OCI-LY7 (cell line): ENCODE measurements around the gene CCNG2. TPM values are rescaled to one million over a fixed set of nuclear protein-coding genes. Genes with fewer than 3 reads are reported as not detected.

Source experiments
- BruUV-seq: library from RNA; stranded (reverse); fragments of 400-500 nt; replicated peaks from 2 replicates; lab custom pipeline; 2021; lab: Mats Ljungman, UMichigan
- CTCF ChIA-PET: fragments of 300-600 bp; sonication (Branson Sonifier 250); formaldehyde crosslinking; loops from one replicate; lab custom pipeline; 2022; ENCODE audit warnings: antibody characterized with exemption; ENCODE audit not compliant: unreplicated experiment; lab: Charles Lee
- POLR2A ChIA-PET: fragments of 300-600 bp; sonication (Branson Sonifier 250); formaldehyde crosslinking; loops from one replicate; lab custom pipeline; 2022; ENCODE audit warnings: antibody characterized with exemption; lab: Charles Lee
- DNase-seq: peaks from one replicate; pipeline ENCODE4 v3.0.0-alpha.2; 2015; ENCODE audit warnings: low spot score
- H2AFZ ChIP-seq: fragments of 200-600 bp; sonication (generic), shearing (Covaris generic); 2 replicates; pipeline ENCODE4 v1.6.1; 2014; ENCODE audit warnings: mild to moderate bottlenecking, antibody characterized with exemption, low read length, moderate library complexity
- H3K27ac ChIP-seq: fragments of 200-600 bp; sonication (generic); 2 replicates; pipeline ENCODE4 v1.5.1; 2014; ENCODE audit warnings: mixed run types, low read depth, mild to moderate bottlenecking, moderate library complexity, low read length, inconsistent platforms; ENCODE audit not compliant: poor library complexity, severe bottlenecking
- H3K36me3 ChIP-seq: fragments of 200-600 bp; sonication (generic); 2 replicates; pipeline ENCODE4 v1.6.1; 2014; ENCODE audit warnings: mild to moderate bottlenecking, antibody characterized with exemption, low read length, moderate library complexity, mixed read lengths; ENCODE audit not compliant: insufficient read depth
- H3K4me1 ChIP-seq: fragments of 200-600 bp; sonication (generic); 2 replicates; pipeline ENCODE4 v1.5.1; 2014; ENCODE audit warnings: mild to moderate bottlenecking, low read length; ENCODE audit not compliant: insufficient read depth, poor library complexity, severe bottlenecking
- H3K4me2 ChIP-seq: fragments of 200-600 bp; sonication (generic); 2 replicates; pipeline ENCODE4 v1.6.1; 2014; ENCODE audit warnings: mild to moderate bottlenecking, low read length
- H3K4me3 ChIP-seq: fragments of 200-600 bp; sonication (generic); 2 replicates; pipeline ENCODE4 v1.5.1; 2014; ENCODE audit warnings: mild to moderate bottlenecking, low read depth, low read length; ENCODE audit not compliant: poor library complexity, severe bottlenecking
- H3K79me2 ChIP-seq: fragments of 200-600 bp; sonication (generic); 2 replicates; pipeline ENCODE4 v1.6.1; 2016; ENCODE audit warnings: low read depth, mild to moderate bottlenecking, low read length, moderate library complexity, mixed read lengths; ENCODE audit not compliant: insufficient read depth
- H3K9me2 ChIP-seq: fragments of 200-600 bp; sonication (generic); 2 replicates; pipeline ENCODE4 v1.6.1; 2016; ENCODE audit warnings: mild to moderate bottlenecking, low read length, mixed read lengths; ENCODE audit not compliant: insufficient read depth
- H3K9me3 ChIP-seq: fragments of 200-600 bp; sonication (generic); 2 replicates; pipeline ENCODE4 v1.6.1; 2014; ENCODE audit warnings: mild to moderate bottlenecking, mixed run types, low read length, mixed read lengths
- H4K20me1 ChIP-seq: fragments of 200-600 bp; sonication (generic); 2 replicates; pipeline ENCODE4 v1.6.1; 2014; ENCODE audit warnings: mild to moderate bottlenecking, antibody characterized with exemption, low read length, moderate library complexity, mixed read lengths; ENCODE audit not compliant: insufficient read depth
- CTCF ChIP-seq: fragments of 200-600 bp; sonication (generic); conservative IDR thresholded peaks from 2 replicates; pipeline ENCODE4 v1.5.1; 2014; ENCODE audit warnings: mild to moderate bottlenecking, antibody characterized with exemption, low read length, moderate library complexity, mixed read lengths
- EZH2phosphoT487 ChIP-seq: fragments of 200-600 bp; sonication (generic); IDR thresholded peaks from 2 replicates; pipeline ENCODE4 v1.6.1; 2018; ENCODE audit warnings: low read depth, borderline replicate concordance, mild to moderate bottlenecking, mixed run types, antibody characterized with exemption, low read length, moderate library complexity, mixed read lengths
- intact Hi-C: fragments of 100-400 bp; cut with micrococcal nuclease; formaldehyde crosslinking; loops from one replicate; pipeline ENCODE4 v1.10.0; 2022; ENCODE audit not compliant: unreplicated experiment
- total RNA-seq, 2 experiments: library from RNA; depleted of rRNA in 1 of 2; stranded (reverse); fragments of >200 nt in 1 of 2; shearing (Covaris generic) in 1 of 2; gene quantifications; 2 replicates each; pipeline ENCODE4 v1.2.3, GENCODE V29; 2014 to 2022

CCNG2 gene
- total RNA-seq, 2 experiments from 2014 or later: 16.6 to 87.4 TPM

- Histone ChIP-seq H3K36me3 (peaks cover 68% of the 10 kb centered on the region), H3K27ac (no peak overlapping the region), H3K4me1 (peaks cover 33% of the 10 kb centered on the region), H3K4me3 (peak overlapping the region; percentile 96), H3K4me2 (peak overlapping the region; percentile 97), H3K9me3 (no peaks in the 10 kb centered on the region), H4K20me1 (0 out of 2 replicates have a peak, but pooled peaks cover 5% of the 10 kb centered on the region), H3K79me2 (peaks cover 40% of the 10 kb centered on the region; the same call in 1 of the 2 replicates), H2AFZ (no peak overlapping the region), H3K9me2 (no peaks in the 10 kb centered on the region)
- intact Hi-C loops: loop anchor here (2.0 to 10.0 kb wide), 3 partner anchors 107 to 1645 kb away; partner anchors contain the start of genes RCHY1 and THAP6
- BruUV-seq: no TSS peak
- CTCF ChIA-PET: no interaction called here
- POLR2A ChIA-PET: interaction anchor here (0.9 to 10.2 kb wide), 6 partner anchors 10 to 88 kb away, joined by 4 to 213 read pairs (median 8); no protein-coding TSS in a partner anchor
- DNase-seq: no peak
- TF ChIP-seq EZH2phosphoT487 (no peak), CTCF (no peak)
These were observed 2.8 kb downstream of the CCNG2 start for GRCh38 chr4:77159806-77160205.

GRCh38 chr4:77163641-77164040 is 6.6 kb downstream of the CCNG2 start:
- Histone ChIP-seq H3K79me2 (peaks cover 21% of the 10 kb centered on the region; the same call in 1 of the 2 replicates), H4K20me1 (0 out of 2 replicates have a peak, but pooled peaks cover 1% of the 10 kb centered on the region), H3K4me3 (no peak overlapping the region), H3K4me2 (no peak overlapping the region), H3K27ac (no peak overlapping the region), H3K9me3 (no peaks in the 10 kb centered on the region), H2AFZ (no peak overlapping the region), H3K4me1 (peaks cover 13% of the 10 kb centered on the region), H3K36me3 (peaks cover 100% of the 10 kb centered on the region), H3K9me2 (no peaks in the 10 kb centered on the region)
- intact Hi-C loops: no loop called here
- ChIA-PET POLR2A (interaction anchor here (0.6 to 2.1 kb wide), 9 partner anchors 9 to 107 kb away, joined by 3 to 11 read pairs (median 3); no protein-coding TSS in a partner anchor), CTCF (no interaction called here)
- DNase-seq: no peak
- TF ChIP-seq EZH2phosphoT487 (no peak), CTCF (no peak)
- BruUV-seq: no TSS peak

GRCh38 chr4:77167173-77167572 is 10.2 kb downstream of the CCNG2 start:
- TF ChIP-seq EZH2phosphoT487: no peak
- no peak for TF ChIP-seq CTCF
- H3K9me2 ChIP-seq: no peaks in the 10 kb centered on the region
- no peak overlapping the region for H3K27ac ChIP-seq
- no peaks in the 10 kb centered on the region for H4K20me1 ChIP-seq
- H3K4me3 ChIP-seq: no peak overlapping the region
- intact Hi-C loops: no loop called here
- ChIA-PET CTCF (no interaction called here), POLR2A (interaction anchor here (0.9 kb wide), 1 partner anchor 20 kb away, joined by 3 read pairs; no protein-coding TSS in a partner anchor)
- H3K4me1 ChIP-seq: no peaks in the 10 kb centered on the region
- no peak overlapping the region for H2AFZ ChIP-seq
- H3K9me3 ChIP-seq: no peaks in the 10 kb centered on the region
- no peak overlapping the region for H3K4me2 ChIP-seq
- H3K79me2 ChIP-seq: no peaks in the 10 kb centered on the region
- BruUV-seq: no TSS peak
- H3K36me3 ChIP-seq: peaks cover 87% of the 10 kb centered on the region
- DNase-seq: no peak
